Natural killer cell (primary cell): ENCODE results near the gene MAN1C1. TPM values are rescaled to one million over a fixed set of nuclear protein-coding genes. Genes with fewer than 3 reads are reported as not detected.
A peak's percentile ranks its signal among the peaks of the same experiment; 100 is the strongest.
"Not testable (repeated sequence)": the region's sequence is repeated elsewhere in the genome, so short reads cannot be mapped to it uniquely, and the experiment has no call there.

Experiments used
- ATAC-seq, 3 donors: fragments of 150-1000 bp in 2 of 3; fragments of 200-7000 bp in 1 of 3; cut with Tn5 transposase; 1 replicate in 1 of 3; 2 replicates in 2 of 3; pipeline ENCODE4 v1.10.0; 2021; ENCODE audit warnings: mild to moderate bottlenecking in 2 of 3, moderate library complexity in 2 of 3
- DNase-seq, 2 donors: peaks; one replicate each; pipeline versions ENCODE4 v3.0.0 to v3.0.0-alpha.2; 2013 to 2021; ENCODE audit warnings: mixed read lengths in 1 of 2
- H3K27ac ChIP-seq: one replicate; pipeline ENCODE4 v1.5.1; 2013; ENCODE audit warnings: mild to moderate bottlenecking, low read length
- H3K27me3 ChIP-seq: one replicate; pipeline ENCODE4 v1.6.1; 2013; ENCODE audit warnings: low read length; ENCODE audit not compliant: control insufficient read depth, insufficient read depth
- H3K36me3 ChIP-seq: one replicate; pipeline ENCODE4 v1.6.1; 2013; ENCODE audit warnings: low read length; ENCODE audit not compliant: control insufficient read depth, insufficient read depth
- H3K4me1 ChIP-seq: one replicate; pipeline ENCODE4 v1.6.1; 2013; ENCODE audit warnings: low read length; ENCODE audit not compliant: control insufficient read depth, insufficient read depth
- H3K4me3 ChIP-seq: one replicate; pipeline ENCODE4 v1.5.1; 2013; ENCODE audit warnings: low read length
- H3K9me3 ChIP-seq: one replicate; pipeline ENCODE4 v1.6.1; 2013; ENCODE audit warnings: low read length; ENCODE audit not compliant: control insufficient read depth, insufficient read depth
- H3K27ac Mint-ChIP-seq, 2 donors: one replicate each; pipeline ENCODE4 v1.8.0; 2022; ENCODE audit warnings: mild to moderate bottlenecking in 2 of 2, mixed read lengths in 2 of 2, moderate library complexity in 1 of 2
- H3K27me3 Mint-ChIP-seq, 2 donors: one replicate each; pipeline ENCODE4 v1.8.0; 2022; ENCODE audit warnings: low read depth in 2 of 2, mixed read lengths in 2 of 2
- H3K36me3 Mint-ChIP-seq: one replicate; pipeline ENCODE4 v1.8.0; 2022; ENCODE audit warnings: mixed read lengths
- H3K4me1 Mint-ChIP-seq, 2 donors: one replicate each; pipeline ENCODE4 v1.8.0; 2022; ENCODE audit warnings: mixed read lengths in 2 of 2
- H3K4me3 Mint-ChIP-seq: one replicate; pipeline ENCODE4 v1.8.0; 2022; ENCODE audit warnings: mild to moderate bottlenecking, moderate library complexity, mixed read lengths
- H3K9me3 Mint-ChIP-seq, 2 donors: one replicate each; pipeline ENCODE4 v1.8.0; 2022; ENCODE audit warnings: mixed read lengths in 2 of 2
- WGBS: methylation state at CpG from one replicate; pipeline ENCODE4 v1.1.7; 2013; ENCODE audit warnings: missing lambda C conversion rate; ENCODE audit not compliant: insufficient coverage; 5-methylcytosine and 5-hydroxymethylcytosine counted together
- intact Hi-C: fragments of 100-400 bp; cut with micrococcal nuclease; formaldehyde crosslinking; loops from one replicate; pipeline ENCODE4 v1.14.2; 2022
- total RNA-seq, 4 donors: library from RNA; stranded (reverse); fragments of 120-200 nt in 1 of 4; gene quantifications; one replicate each; pipeline versions ENCODE4 v1.2.3 to v1.2.4, GENCODE V29; 2013 to 2022
- TF ChIP-seq, protein P1 (sequence below): fragments of 200-600 bp; IDR thresholded peaks from one replicate; pipeline ENCODE4 v1.8.0; 2022; ENCODE audit warnings: antibody characterized with exemption

The MAN1C1 gene
- total RNA-seq, 3 donors from 2014 or later (not counting 1 experiment from before 2014, with no cell fraction given): 3.6 to 7.5 (median 7.1) TPM

DNA sequence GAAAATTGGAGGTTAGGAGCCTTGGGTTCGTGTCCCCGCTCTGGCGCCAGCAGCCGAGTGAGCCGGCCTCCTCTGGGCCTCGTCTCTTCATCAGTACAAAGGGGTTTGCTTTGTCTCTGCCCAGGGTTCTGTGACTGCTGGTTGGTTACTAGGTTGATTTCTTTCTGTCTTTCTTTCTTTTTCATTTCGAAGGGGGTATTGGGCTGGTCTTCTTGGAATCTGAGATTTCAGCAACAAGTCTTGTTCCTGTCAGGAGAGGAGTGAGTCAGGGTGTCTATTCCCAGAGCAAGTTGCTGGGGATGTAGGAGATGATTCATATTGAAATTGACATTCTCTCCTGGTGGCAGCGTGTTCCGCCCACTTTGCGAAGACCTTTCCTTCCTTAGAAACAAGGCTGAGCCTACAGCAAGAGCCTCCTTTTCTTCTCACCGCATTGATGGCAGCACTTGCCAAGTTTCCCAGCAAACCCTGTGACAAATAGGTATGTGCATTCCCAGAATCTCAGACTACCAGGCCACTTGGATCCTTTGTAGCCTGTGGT is 79.2 kb downstream of the MAN1C1 start:
- Histone ChIP-seq H3K36me3 (no peaks in the 10 kb centered on the region), H3K27me3 (no peaks in the 10 kb centered on the region), H3K27ac (no peak overlapping the region), H3K9me3 (no peaks in the 10 kb centered on the region), H3K4me1 (no peaks in the 10 kb centered on the region), H3K4me3 (no peak overlapping the region)
- no peak for DNase-seq
- no peak for ATAC-seq
- H3K9me3 Mint-ChIP-seq: no peaks in the 10 kb centered on the region
- 95% methylated on average over 11 of the region's 11 CpGs for WGBS
- no peak overlapping the region for H3K4me3 Mint-ChIP-seq
- TF ChIP-seq, protein P1, sequence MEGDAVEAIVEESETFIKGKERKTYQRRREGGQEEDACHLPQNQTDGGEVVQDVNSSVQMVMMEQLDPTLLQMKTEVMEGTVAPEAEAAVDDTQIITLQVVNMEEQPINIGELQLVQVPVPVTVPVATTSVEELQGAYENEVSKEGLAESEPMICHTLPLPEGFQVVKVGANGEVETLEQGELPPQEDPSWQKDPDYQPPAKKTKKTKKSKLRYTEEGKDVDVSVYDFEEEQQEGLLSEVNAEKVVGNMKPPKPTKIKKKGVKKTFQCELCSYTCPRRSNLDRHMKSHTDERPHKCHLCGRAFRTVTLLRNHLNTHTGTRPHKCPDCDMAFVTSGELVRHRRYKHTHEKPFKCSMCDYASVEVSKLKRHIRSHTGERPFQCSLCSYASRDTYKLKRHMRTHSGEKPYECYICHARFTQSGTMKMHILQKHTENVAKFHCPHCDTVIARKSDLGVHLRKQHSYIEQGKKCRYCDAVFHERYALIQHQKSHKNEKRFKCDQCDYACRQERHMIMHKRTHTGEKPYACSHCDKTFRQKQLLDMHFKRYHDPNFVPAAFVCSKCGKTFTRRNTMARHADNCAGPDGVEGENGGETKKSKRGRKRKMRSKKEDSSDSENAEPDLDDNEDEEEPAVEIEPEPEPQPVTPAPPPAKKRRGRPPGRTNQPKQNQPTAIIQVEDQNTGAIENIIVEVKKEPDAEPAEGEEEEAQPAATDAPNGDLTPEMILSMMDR: no peak
- intact Hi-C loops: no loop called here
- no peaks in the 10 kb centered on the region for H3K36me3 Mint-ChIP-seq
- no peak overlapping the region for H3K27ac Mint-ChIP-seq
- H3K4me1 Mint-ChIP-seq: no peaks in the 10 kb centered on the region
- peaks cover 7 to 12% of the 10 kb centered on the region in 2 donors for H3K27me3 Mint-ChIP-seq

DNA sequence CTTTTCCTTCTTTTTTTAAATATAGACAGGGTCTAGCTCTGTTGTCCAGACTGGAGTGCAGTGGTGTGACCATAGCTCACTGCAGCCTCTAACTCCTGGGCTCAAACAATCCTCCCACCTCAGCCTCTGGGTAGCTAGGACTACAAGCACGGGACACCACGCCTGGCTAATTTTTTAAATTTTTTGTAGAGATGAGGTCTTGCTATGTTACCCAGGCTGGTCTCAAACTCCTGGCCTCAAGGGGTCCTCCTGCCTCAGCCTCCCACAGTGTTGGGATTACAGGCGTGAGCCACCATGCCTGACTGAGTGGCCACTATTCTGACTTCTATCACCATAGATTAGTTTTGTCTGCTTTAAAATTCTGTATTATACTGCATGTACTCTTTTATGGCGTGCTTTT is 80.1 kb downstream of the MAN1C1 start:
- H3K9me3 Mint-ChIP-seq, ATAC-seq, H3K27me3 ChIP-seq, DNase-seq, H3K4me1 Mint-ChIP-seq, H3K4me3 ChIP-seq, H3K36me3 ChIP-seq, H3K9me3 ChIP-seq, H3K4me1 ChIP-seq, H3K36me3 Mint-ChIP-seq, H3K27ac ChIP-seq, H3K4me3 Mint-ChIP-seq, intact Hi-C loops, H3K27ac Mint-ChIP-seq: not testable (repeated sequence)
- WGBS: 87% methylated on average over 3 of the region's 4 CpGs
- H3K27me3 Mint-ChIP-seq: peaks cover 7 to 12% of the 10 kb centered on the region in 2 donors

DNA sequence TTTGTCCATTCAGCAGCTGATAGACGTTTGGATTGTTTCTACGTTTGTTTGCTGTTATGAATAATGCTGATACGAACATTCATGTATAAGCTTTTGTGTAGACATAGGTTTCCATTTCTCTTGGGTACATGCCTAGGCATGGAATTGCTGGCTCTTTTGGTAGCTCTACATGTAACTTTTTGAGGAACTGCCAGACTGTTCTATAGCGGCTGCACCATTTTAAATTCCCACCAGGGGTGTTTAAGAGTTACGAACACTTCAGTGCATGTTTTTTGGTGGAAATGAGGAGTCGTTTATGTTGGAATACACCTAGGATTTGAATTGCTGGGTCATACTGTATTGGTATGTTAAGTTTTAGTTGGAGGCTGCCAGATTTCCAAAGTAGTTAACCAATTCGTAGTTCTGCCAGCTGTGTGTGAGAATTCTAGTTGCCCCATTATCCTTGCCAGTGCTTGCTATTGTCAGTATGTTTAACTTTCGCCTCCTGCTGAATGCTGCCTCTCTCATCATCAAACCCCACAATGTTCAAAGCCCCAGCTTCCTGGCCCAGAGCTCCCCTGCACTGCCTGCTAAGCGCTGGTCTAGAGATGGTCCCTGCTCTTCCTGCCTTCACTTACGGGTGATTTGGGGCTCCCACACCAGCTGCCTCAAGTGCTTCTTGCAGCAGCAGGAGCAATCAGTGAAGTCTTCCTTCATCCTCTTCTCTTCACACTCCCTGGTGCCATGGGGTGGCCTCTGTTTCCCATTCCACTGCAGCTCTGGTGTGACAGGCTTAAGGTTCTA is 81.0 kb downstream of the MAN1C1 start:
- Mint-ChIP-seq H3K36me3 (no peaks in the 10 kb centered on the region), H3K27me3 (peaks cover 12% of the 10 kb centered on the region in 2 donors), H3K4me3 (no peak overlapping the region), H3K4me1 (no peaks in the 10 kb centered on the region), H3K27ac (no peak overlapping the region), H3K9me3 (no peaks in the 10 kb centered on the region)
- Histone ChIP-seq H3K27ac (no peak overlapping the region), H3K4me3 (no peak overlapping the region), H3K4me1 (no peaks in the 10 kb centered on the region), H3K27me3 (peaks cover under 1% of the 10 kb centered on the region), H3K9me3 (no peaks in the 10 kb centered on the region), H3K36me3 (no peaks in the 10 kb centered on the region)
- ATAC-seq (no peak), DNase-seq (peak in 1 of 2 donors; percentile 65)
- WGBS: 88% methylated on average over 10 of the region's 10 CpGs
- intact Hi-C loops: no loop called here
- TF ChIP-seq, protein P1: no peak

DNA sequence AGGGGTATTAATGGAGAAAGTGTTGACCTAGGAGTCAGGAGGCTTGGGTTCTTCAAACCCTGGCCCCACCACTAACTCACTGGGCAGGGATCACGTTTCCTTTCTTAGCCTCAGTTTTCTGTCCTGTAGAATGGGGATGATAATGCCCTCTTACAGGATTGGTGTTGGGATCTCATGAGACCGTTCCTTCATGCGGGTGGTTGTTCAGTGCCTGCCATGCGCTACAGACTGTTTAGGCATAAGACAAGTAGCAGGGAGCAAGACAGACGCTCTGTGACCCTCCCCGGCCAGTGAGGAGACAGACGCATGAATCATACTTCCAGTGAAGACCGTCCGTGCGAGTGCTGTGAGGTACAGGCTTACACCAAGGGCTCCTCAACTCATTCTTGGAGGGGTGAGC is 81.7 kb downstream of the MAN1C1 start:
- ATAC-seq (no peak), DNase-seq (no peak)
- Mint-ChIP-seq H3K27ac (no peak overlapping the region), H3K4me3 (no peak overlapping the region), H3K4me1 (peaks cover 0 to 4% of the 10 kb centered on the region in 2 donors), H3K36me3 (no peaks in the 10 kb centered on the region), H3K27me3 (peaks cover 12 to 19% of the 10 kb centered on the region in 2 donors), H3K9me3 (no peaks in the 10 kb centered on the region)
- H3K27me3 ChIP-seq: peaks cover 5% of the 10 kb centered on the region
- no peaks in the 10 kb centered on the region for H3K4me1 ChIP-seq
- no peaks in the 10 kb centered on the region for H3K36me3 ChIP-seq
- 93% methylated on average over 10 of the region's 10 CpGs for WGBS
- H3K27ac ChIP-seq: no peak overlapping the region
- TF ChIP-seq, protein P1: no peak
- H3K4me3 ChIP-seq: no peak overlapping the region
- intact Hi-C loops: no loop called here
- H3K9me3 ChIP-seq: no peaks in the 10 kb centered on the region

DNA sequence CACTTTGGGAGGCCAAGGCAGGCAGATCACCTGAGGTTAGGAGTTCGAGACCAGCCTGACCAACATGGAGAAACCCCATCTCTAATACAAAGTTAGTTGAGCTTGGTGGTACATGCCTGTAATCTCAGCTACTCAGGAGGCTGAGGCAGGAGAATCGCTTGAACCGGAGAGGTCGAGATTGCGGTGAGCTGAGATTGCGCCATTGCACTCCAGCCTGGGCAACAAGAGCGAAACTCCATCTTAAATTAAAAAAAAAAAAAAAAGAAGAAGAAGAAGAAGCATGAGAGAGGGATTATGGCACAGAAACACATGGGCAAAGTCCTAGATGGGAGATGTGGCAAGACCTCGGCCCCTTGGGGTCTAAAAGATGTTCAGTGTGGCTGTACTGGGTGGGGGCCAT is 82.5 kb downstream of the MAN1C1 start:
- H3K4me3 Mint-ChIP-seq, DNase-seq, ATAC-seq, H3K27me3 ChIP-seq, H3K4me1 Mint-ChIP-seq, intact Hi-C loops, H3K4me3 ChIP-seq, H3K36me3 ChIP-seq, H3K9me3 Mint-ChIP-seq, H3K36me3 Mint-ChIP-seq, H3K4me1 ChIP-seq, H3K27ac Mint-ChIP-seq, H3K9me3 ChIP-seq, H3K27ac ChIP-seq: not testable (repeated sequence)
- H3K27me3 Mint-ChIP-seq: peaks cover 15 to 23% of the 10 kb centered on the region in 2 donors
- 90% methylated on average over 6 of the region's 8 CpGs for WGBS
